ENCODE data around the gene ZNF592. TPM values are rescaled to one million over a fixed set of nuclear protein-coding genes. Genes with fewer than 3 reads are reported as not detected.

The ZNF592 gene
- total and polyA plus RNA-seq, 2 of the 13 experiments (the other 11 are each of a cell fraction or from before 2014, with no cell fraction given), result 8.2 to 9.8 TPM

GRCh38 chr15:84747416-84748273 is 747 bp upstream of the ZNF592 start (continued):
- TF ChIP-seq, protein P1, sequence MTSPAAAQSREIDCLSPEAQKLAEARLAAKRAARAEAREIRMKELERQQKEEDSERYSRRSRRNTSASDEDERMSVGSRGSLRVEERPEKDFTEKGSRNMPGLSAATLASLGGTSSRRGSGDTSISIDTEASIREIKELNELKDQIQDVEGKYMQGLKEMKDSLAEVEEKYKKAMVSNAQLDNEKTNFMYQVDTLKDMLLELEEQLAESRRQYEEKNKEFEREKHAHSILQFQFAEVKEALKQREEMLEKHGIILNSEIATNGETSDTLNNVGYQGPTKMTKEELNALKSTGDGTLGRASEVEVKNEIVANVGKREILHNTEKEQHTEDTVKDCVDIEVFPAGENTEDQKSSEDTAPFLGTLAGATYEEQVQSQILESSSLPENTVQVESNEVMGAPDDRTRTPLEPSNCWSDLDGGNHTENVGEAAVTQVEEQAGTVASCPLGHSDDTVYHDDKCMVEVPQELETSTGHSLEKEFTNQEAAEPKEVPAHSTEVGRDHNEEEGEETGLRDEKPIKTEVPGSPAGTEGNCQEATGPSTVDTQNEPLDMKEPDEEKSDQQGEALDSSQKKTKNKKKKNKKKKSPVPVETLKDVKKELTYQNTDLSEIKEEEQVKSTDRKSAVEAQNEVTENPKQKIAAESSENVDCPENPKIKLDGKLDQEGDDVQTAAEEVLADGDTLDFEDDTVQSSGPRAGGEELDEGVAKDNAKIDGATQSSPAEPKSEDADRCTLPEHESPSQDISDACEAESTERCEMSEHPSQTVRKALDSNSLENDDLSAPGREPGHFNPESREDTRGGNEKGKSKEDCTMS (CRISPR knock-in tag; conservative IDR thresholded peaks at IDR 0.05), result no peak
- TF ChIP-seq, protein P2, sequence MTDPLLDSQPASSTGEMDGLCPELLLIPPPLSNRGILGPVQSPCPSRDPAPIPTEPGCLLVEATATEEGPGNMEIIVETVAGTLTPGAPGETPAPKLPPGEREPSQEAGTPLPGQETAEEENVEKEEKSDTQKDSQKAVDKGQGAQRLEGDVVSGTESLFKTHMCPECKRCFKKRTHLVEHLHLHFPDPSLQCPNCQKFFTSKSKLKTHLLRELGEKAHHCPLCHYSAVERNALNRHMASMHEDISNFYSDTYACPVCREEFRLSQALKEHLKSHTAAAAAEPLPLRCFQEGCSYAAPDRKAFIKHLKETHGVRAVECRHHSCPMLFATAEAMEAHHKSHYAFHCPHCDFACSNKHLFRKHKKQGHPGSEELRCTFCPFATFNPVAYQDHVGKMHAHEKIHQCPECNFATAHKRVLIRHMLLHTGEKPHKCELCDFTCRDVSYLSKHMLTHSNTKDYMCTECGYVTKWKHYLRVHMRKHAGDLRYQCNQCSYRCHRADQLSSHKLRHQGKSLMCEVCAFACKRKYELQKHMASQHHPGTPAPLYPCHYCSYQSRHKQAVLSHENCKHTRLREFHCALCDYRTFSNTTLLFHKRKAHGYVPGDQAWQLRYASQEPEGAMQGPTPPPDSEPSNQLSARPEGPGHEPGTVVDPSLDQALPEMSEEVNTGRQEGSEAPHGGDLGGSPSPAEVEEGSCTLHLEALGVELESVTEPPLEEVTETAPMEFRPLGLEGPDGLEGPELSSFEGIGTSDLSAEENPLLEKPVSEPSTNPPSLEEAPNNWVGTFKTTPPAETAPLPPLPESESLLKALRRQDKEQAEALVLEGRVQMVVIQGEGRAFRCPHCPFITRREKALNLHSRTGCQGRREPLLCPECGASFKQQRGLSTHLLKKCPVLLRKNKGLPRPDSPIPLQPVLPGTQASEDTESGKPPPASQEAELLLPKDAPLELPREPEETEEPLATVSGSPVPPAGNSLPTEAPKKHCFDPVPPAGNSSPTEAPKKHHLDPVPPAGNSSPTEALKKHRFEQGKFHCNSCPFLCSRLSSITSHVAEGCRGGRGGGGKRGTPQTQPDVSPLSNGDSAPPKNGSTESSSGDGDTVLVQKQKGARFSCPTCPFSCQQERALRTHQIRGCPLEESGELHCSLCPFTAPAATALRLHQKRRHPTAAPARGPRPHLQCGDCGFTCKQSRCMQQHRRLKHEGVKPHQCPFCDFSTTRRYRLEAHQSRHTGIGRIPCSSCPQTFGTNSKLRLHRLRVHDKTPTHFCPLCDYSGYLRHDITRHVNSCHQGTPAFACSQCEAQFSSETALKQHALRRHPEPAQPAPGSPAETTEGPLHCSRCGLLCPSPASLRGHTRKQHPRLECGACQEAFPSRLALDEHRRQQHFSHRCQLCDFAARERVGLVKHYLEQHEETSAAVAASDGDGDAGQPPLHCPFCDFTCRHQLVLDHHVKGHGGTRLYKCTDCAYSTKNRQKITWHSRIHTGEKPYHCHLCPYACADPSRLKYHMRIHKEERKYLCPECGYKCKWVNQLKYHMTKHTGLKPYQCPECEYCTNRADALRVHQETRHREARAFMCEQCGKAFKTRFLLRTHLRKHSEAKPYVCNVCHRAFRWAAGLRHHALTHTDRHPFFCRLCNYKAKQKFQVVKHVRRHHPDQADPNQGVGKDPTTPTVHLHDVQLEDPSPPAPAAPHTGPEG (CRISPR knock-in tag; IDR thresholded peaks at IDR 0.05), result peak; percentile 94
- TF ChIP-seq ATF4 (CRISPR knock-in tag; IDR thresholded peaks at IDR 0.05), result no peak
- TF ChIP-seq ZZZ3 (CRISPR knock-in tag; IDR thresholded peaks at IDR 0.05; ENCODE audit: borderline replicate concordance), result 0 out of 2 replicates have a peak, but pooled peaks have one; percentile 52
- TF ChIP-seq PLRG1 (conservative IDR thresholded peaks at IDR 0.05), result no peak
- no peak for TF ChIP-seq ZBTB10 (CRISPR knock-in tag; IDR thresholded peaks at IDR 0.05; ENCODE audit: borderline replicate concordance)
- peak; percentile 21; the same call in 1 of the 2 replicates for TF ChIP-seq ELF1 (CRISPR knock-in tag; IDR thresholded peaks at IDR 0.05)
- TF ChIP-seq DMAP1 (CRISPR knock-in tag; IDR thresholded peaks at IDR 0.05), result peak; percentile 80
- TF ChIP-seq, protein P3, sequence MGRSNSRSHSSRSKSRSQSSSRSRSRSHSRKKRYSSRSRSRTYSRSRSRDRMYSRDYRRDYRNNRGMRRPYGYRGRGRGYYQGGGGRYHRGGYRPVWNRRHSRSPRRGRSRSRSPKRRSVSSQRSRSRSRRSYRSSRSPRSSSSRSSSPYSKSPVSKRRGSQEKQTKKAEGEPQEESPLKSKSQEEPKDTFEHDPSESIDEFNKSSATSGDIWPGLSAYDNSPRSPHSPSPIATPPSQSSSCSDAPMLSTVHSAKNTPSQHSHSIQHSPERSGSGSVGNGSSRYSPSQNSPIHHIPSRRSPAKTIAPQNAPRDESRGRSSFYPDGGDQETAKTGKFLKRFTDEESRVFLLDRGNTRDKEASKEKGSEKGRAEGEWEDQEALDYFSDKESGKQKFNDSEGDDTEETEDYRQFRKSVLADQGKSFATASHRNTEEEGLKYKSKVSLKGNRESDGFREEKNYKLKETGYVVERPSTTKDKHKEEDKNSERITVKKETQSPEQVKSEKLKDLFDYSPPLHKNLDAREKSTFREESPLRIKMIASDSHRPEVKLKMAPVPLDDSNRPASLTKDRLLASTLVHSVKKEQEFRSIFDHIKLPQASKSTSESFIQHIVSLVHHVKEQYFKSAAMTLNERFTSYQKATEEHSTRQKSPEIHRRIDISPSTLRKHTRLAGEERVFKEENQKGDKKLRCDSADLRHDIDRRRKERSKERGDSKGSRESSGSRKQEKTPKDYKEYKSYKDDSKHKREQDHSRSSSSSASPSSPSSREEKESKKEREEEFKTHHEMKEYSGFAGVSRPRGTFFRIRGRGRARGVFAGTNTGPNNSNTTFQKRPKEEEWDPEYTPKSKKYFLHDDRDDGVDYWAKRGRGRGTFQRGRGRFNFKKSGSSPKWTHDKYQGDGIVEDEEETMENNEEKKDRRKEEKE (IDR thresholded peaks at IDR 0.05), result no peak
- TF ChIP-seq IKZF1 (IDR thresholded peaks at IDR 0.05), result no peak
- no peak for TF ChIP-seq THAP11 (CRISPR knock-in tag; IDR thresholded peaks at IDR 0.05)
